Adrenal gland (tissue), 5 donors: ENCODE results near the gene CA5A.

Experiments
- POLR2A ChIP-seq, 2 donors: fragments of 450-650 bp; IDR thresholded peaks; one replicate each; pipeline ENCODE4 v1.6.1; 2017; ENCODE audit warnings: antibody characterized with exemption in 2 of 2, mild to moderate bottlenecking in 2 of 2, moderate library complexity in 1 of 2
- TF ChIP-seq, protein P1 (sequence below), 6 experiments: fragments of 450-650 bp in 4 of 6; fragments of 200-600 bp in 2 of 6; sonication (generic) in 1 of 6; IDR thresholded peaks; 1 replicate in 5 of 6; 2 replicates in 1 of 6; pipeline versions ENCODE4 v1.5.1 to v1.8.0; 2016 to 2021; ENCODE audit warnings: antibody characterized with exemption in 6 of 6, mild to moderate bottlenecking in 2 of 6, moderate library complexity in 1 of 6
- donor health status: DM: no; HTN: no; CAD: no.

DNA sequence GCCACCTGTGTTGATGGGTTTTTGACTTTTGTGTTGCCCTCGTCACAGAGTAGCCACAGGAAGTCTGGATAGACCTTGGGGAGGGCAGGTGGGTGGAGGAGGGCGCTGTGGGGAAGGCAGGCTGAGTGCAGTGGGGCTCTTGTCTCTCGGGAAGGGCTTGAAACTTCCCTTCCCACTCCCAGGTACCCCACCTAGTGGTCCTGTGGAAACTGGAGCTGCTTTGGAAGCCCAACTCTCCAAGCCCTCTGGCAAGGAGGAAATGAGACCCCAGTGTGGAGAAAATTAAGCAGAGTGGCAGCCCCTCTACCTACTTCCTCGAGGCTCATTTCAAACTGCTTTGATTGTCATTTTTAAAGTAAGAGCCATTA, 9.2 kb downstream of the CA5A start:
- TF ChIP-seq, protein P1, sequence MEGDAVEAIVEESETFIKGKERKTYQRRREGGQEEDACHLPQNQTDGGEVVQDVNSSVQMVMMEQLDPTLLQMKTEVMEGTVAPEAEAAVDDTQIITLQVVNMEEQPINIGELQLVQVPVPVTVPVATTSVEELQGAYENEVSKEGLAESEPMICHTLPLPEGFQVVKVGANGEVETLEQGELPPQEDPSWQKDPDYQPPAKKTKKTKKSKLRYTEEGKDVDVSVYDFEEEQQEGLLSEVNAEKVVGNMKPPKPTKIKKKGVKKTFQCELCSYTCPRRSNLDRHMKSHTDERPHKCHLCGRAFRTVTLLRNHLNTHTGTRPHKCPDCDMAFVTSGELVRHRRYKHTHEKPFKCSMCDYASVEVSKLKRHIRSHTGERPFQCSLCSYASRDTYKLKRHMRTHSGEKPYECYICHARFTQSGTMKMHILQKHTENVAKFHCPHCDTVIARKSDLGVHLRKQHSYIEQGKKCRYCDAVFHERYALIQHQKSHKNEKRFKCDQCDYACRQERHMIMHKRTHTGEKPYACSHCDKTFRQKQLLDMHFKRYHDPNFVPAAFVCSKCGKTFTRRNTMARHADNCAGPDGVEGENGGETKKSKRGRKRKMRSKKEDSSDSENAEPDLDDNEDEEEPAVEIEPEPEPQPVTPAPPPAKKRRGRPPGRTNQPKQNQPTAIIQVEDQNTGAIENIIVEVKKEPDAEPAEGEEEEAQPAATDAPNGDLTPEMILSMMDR (IDR thresholded peaks at IDR 0.05) = no peak
- no peak for TF ChIP-seq POLR2A (IDR thresholded peaks at IDR 0.05)
